Umbilical cord (tissue), 2 donors: ENCODE data around the gene PRICKLE4. TPM values are rescaled to one million over a fixed set of nuclear protein-coding genes. Genes with fewer than 3 reads are reported as not detected.
A peak's percentile ranks its signal among the peaks of the same experiment; 100 is the strongest.
"Not testable (repeated sequence)": the region's sequence is repeated elsewhere in the genome, so short reads cannot be mapped to it uniquely, and the experiment has no call there.

Experiments
- DNase-seq: peaks from one replicate; pipeline ENCODE4 v3.0.0-alpha.2; 2015; ENCODE audit warnings: low spot score
- total RNA-seq: library from RNA; depleted of rRNA; stranded (reverse); fragments of >200 nt; gene quantifications from one replicate; pipeline ENCODE4 v1.2.3, GENCODE V29; 2014; ENCODE audit warnings: low replicate concordance; ENCODE audit not compliant: insufficient read depth

PRICKLE4 gene
- total RNA-seq, 1 donor from 2014 or later: 2.9 TPM

DNA sequence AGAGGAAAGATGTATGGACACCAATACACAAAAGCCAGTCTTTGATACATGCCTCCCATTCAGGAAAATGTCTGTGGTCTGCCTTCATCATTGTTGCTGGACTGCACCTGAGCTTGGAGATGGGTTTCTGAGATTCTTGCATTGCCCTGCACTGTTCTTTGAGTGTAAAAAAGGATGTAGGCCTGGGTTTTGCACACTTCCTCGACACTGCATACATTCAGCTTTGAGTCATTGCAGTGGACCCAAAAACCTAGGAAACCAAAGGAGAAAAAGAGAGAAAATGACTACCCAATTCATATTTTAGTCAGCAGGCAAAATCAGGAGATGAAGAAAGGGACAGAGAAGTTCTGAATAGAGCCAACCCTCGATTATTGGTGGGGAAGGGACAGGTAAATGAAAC lies 15.9 kb downstream of the PRICKLE4 start:
- DNase-seq: no peak

DNA sequence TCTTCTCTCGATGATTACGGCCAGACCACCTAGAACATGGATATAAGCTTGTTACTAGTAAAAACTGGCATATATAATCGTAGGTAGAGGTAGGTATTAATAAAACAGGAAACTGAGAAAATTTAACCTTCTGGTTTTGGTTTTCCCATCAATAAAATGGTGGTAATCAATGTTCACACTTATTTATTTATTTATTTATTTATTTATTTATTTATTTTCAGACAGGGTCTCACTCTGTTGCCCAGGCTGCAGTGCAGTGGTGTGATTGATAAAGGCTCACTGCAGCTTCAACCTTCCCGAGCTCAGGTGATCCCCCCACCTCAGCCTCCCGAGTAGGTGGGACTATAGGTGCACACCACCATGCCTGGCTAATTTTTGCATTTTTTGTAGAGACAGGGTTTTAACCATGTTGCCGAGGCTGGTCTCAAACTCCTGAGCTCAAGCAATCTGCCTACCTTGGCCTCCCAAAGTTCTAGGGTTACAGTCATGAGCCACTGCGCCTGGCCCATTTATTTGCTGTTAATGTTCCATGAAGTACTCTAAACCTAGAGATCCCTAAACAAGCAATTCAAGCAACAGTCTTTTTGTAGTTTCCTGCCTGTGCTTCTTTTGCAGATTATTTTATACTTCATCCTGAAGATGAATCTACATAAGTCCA lies 18.4 kb downstream of the PRICKLE4 start:
- no peak for DNase-seq

DNA sequence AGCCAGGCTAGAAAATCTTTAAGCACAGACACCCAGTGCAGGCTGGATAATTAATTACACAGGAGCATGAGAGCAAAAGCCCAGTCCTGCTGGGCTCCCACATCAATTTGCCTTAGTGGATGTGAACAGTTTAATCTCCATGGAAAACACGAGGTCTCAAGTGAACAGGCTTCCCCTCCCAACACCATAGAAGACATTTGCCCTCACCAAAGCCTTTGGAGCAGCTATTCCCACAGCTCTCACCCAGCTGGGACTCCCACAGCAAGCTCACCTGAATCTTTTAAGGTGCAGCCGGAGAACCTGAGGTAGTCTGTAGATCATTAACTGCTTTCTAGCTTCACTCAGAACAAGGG lies 19.0 kb downstream of the PRICKLE4 start:
- no peak for DNase-seq

DNA sequence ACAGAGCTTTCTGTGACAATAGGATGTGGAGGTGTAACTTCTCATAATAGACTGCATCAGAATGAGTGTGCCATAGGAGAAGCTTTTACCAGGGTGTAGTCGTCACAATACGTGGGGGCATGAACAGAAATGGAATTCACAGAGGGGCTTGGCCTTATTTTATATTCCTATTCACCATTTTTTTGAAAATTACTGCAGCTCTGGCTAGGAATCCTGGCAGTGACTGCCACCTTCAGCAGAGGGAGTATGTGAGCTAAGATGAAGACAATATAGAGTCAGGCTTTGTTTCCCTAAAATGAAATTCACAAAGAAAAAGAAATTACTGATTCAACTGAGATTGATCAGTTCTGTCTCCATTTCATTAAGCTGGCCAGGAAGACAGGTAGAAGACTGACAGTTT lies 20.8 kb downstream of the PRICKLE4 start:
- no peak for DNase-seq

DNA sequence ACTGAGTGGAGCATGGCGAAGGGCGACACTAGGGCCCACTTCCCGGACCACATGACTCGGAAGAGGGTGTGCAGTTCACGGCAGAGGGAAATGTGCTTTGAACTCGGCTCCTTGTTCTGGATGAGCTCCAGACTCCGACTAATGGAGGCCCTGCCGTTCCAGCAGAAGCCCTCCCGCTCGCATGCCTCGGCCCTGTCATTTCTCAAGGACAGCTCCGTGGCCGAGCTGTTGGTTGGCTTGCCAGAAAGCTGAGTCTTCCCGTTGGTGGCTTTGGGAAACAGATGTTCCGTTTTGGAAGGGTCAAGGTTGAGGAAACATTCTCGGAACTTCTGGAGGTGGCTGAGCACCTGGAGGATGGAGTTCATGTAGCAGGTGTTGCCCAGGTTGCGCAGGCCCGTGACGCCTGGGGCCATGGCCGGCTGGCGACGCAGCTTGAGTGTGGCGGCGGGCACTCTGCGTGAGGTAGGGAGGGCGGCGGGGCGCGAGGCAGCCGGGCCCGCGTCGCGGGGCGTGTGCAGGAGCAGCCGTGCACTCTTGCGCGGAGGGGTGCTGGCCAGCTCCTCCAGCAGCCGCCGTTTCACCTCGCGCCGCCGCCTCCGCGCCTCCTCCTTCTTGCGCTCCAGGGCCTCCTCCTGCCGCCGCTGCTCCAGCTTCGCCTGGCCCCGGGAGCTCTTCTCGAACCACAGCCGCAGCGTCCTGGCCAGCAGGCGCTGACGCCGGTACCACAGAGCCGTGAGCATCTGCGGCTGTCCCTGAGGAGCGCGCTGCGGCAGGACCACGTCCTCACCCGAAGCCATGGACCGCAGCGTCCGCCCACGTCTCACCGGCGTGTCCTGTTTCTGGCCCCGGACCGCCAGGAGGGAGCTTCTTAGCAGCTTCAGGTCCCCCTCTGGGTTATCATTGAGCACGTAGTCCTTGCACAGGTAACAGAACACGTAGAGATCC lies 25.5 kb downstream of the PRICKLE4 start:
- no peak for DNase-seq

DNA sequence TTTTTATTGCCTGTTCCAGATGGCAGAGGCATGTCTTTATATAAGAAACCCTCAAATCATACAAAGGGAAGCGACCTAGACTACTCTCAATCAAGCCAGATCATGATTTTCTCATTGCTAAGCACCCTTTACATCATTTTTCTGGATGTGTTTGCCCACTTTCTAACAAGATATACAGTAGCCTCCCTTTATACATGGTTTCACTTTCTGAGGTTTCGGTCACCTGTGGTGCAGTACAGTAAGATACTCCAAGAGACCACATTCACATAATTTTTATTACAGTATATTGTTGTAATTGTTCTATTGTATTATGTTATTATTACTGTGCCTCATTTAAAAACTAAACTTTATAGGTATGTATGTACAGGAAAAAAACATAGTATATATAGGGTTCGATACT lies 30.5 kb downstream of the PRICKLE4 start:
- DNase-seq: no peak

DNA sequence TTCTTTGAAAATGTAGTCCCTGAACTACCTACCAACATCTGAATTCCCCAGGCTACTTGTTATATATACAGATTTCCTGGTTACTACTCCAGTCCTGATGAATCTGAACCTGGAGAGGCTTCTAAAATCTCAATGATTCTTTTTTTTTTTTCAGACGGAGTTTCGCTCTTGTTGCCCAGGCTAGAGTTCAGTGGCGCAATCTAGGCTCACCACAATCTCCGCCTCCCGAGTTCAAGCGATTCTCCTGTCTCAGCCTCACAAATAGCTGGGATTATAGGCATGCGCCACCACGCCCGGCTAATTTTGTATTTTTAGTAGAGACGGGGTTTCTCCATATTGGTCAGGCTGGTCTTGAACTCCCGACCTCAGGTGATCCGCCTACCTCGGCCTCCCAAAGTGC lies 31.4 kb downstream of the PRICKLE4 start:
- not testable (repeated sequence) for DNase-seq

DNA sequence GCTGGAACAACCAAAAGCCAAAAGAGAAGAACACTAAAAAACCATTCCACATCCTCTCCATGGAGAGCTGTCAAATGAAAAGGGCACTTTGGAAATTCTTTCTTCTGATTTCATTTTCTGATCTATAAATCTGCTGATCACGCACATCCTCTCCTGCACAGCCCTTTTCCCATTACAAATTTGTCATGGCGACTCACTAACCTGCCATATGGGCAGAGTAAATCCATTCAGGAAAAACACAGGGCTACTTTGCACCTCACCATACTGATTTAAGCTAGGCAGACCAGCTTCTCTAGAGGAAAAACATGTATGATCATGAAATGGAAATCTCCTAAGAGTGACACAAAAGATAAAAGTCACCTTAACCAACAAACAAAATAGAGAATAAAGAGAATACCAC lies 32.9 kb downstream of the PRICKLE4 start:
- DNase-seq: no peak

DNA sequence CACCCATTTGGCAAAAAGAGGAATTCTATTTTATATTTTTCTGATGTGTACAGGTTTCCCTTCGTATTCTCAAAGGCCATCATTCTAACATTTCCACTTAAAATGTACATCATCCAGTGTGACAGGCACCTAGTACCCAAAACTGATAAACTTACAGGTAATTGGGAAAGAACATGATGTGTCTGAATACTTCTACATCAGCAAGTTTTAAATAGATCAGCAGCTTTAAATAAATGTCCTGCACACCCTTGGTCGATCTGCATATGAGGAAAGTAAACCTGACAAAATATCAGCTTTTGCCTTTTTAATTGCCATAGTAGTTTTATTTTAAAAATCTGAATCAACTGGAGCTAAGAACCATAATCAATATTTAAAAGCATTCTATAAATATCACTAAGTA lies 33.4 kb downstream of the PRICKLE4 start:
- no peak for DNase-seq

DNA sequence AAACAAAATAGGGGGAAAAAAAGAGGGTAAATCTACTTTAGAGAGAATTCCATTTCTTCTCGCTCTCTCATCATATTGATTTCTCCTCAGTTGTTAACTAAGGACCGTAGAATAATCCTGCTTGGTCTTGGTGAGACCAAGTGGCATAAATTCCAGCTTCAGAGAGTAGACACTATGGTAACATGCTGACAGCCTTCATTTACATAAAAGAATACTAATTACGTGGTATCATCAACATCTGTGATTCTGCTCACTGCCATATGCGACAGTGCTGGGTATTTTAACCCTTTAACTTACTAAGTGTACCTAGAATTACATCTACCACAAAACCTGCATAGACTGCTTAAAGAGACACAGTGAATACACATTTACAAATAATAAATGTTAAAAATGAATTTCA lies 34.0 kb downstream of the PRICKLE4 start:
- DNase-seq: no peak

DNA sequence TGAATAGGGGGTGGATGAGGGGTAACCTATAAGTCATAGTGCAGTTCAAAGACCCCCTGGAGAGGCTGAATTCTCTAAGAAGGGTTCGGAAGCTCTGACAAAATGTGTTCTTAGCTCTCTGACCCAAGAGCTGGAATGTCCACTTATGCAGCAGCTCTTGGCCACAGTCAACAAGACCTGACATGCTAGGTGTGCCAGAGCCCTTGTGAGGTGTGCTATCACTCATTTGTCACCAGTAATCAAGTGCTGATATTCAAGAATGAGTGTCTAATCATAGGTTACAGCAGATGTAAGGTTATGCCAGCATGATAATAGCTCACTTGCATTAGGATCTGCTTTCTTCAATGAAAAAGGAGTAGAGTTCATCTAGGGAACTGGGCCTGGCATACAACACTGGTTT lies 35.0 kb downstream of the PRICKLE4 start:
- no peak for DNase-seq

DNA sequence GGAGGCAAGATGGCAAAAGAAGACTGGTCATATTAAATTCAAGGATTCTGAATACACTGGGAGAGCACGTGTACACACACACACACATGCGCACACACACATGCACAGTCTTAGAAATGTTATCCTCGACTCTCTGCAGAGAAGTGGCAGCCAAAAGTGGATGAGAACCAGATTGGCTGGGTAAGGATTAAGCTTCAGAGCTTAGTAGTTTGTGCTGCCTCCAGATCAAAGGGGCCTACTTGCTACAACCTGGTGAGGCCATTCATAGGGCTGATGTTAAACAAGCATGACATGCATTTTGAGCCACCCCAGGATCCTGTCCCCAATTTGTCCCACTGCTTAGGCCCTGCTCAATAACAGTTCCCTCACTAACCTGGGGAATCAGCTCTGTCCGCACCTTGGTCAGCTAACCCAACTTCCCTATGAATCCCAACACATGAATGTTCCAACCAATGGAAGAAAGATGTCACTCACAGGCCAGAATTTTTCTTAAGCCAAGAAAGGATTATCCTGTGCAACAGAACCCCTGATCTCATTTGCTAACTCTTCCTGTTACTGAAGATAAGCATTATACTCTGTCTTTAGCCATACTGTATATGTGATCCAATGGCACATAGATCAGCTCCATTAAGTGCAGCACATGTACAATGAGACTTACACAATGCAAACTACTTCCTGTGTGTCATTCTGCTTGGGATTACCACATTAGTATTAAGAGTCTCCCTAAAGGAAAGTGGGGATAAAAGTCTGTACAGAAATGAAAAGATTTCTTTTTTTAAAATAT lies 37.9 kb downstream of the PRICKLE4 start:
- DNase-seq: peak; percentile 38

DNA sequence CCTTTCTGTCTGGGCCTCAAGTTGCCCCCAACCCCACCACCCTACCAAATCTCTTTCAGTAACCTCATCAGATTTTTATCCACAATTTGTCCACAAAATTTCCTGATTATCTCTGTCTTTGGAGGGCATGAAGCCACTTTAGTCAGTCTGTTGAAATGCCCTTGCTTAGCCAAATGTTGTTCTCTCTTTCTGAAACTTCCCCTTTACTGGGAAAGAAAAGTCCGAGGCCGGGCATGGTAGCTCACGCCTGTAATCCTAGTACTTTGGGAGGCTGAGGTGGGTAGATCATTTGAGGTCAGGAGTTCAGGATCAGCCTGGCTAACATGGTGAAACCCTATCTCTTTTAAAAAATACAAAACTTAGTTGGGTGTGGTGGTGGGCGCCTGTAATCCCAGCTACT lies 40.7 kb downstream of the PRICKLE4 start:
- DNase-seq: no peak

DNA sequence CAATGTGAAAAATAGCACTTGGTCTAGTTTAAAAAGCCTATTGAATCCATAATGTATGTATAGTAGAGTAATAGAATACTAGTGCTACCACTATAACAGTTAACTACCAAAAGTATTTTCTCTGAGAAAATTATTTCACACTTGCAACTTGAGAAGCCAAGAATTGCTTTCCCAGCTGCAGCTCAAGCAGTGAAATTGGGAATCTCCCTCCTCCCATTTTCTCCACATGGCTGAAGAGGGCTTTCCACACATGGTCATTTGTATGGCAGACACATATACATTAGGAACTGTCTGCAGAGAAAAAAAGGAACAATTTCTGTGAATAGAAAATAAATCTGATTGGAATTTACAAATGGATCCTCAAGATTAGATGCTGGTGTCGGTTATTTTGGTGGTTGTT lies 41.4 kb downstream of the PRICKLE4 start:
- DNase-seq: no peak

DNA sequence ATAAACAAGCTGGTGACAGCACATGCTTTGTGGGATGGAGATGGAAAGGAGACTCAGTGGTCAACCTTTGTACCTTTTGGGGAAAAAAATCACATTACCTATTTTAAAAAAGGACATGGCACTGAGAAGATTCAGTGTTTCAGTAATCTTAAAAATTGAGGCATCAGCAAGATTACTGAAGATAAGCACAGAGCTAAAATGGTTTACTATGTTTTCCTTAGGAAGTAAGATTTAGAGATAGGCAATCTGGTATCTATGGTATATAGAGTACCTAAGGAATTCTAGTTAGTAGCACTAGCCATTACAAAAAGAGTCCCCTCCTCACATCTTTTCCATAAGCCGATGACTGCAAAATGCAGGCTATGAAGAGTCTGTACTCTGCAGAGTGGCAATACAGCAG lies 42.6 kb downstream of the PRICKLE4 start:
- DNase-seq: no peak

DNA sequence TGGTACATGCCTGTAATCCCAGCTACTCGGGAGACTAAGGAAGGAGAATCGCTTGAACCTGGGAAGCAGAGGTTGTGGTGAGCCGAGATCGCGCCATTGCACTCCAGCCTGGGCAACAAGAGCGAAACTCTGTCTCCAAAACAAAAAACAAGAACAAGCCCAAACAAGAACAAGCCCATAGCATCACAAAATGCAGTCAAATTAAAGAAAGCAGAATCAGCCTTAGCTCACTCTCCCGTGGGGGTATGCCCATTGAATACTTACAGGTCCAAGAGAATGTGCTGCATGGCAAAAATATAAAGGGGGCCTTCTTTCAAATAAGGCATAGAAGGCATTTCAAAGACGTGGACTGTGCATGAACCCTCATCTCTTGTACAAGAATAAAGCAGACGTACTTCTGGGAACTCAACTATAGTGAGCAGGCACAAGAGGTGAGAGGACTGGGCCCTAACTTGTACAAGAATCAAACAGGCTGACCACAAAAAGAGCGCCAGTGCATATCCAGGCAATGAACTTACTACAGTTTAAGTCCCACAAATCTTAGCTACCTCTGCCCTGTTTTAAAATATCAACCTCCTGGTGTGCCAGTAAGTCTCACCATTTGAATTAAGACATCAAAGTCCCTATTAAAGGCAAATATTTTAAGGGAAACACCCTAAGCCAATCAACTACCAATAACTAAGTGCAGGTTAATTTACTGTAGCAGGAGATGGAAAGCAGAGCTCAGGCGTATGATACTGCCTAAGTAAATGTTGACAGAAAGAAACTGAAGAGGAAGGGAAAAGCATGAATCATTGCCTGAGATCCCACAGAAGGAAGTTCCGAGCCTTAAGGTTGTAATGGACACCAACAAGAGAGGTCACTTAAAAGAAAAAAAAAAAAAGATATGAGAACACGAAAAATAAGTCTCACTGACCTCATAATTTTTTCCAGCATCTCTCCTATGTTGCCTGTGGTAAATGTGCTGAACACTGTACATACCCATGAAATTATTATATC lies 44.3 kb downstream of the PRICKLE4 start:
- DNase-seq: no peak

DNA sequence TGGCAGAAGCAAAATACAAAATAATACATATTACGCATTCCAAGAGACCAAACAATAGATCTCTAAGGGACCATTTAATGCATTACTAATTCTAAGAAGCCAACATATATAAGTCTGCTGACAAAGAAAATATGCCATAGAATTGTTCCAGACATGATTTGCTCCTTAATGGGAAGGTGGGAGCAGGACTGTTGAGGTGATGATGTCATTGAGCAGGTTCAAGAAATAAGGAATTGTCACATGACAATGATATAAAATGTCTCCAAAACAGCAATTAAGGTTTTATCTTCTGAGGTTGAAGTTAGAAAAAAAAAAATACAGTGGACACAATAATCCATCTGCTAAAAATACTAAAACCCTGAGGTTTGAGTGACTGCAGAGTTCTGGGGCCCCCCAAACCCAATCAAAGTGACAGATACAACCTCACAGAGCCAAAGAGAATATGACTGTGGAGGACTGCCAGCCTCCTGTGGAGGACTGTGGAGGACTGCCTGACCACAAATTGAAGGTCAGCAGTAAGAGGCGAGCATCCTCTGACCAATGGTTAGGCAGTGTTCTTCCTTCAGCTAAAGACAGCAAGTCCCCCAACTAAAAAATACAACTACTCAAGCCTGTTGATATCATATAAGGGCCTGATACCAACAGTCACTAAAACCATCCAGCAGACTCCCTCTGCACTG lies 45.9 kb downstream of the PRICKLE4 start:
- no peak for DNase-seq

DNA sequence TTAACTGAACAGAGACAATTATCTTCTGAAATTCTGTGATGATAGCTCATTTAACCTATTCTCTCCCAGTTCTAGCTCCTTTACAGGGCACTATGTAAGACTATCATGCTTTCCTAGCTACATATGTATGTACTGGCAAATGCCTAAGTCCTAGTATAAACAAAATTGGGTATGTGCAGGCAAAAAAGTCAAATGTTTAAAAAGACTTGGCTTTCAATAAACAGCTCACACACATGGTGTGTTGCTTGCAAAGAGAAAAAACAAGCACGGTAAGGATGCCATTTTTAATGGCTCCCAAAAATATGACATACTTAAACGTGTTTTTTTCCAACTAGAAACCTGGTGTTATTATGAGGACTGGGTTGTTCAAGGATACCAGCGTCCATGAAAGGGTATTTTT lies 51.7 kb downstream of the PRICKLE4 start:
- DNase-seq: no peak

DNA sequence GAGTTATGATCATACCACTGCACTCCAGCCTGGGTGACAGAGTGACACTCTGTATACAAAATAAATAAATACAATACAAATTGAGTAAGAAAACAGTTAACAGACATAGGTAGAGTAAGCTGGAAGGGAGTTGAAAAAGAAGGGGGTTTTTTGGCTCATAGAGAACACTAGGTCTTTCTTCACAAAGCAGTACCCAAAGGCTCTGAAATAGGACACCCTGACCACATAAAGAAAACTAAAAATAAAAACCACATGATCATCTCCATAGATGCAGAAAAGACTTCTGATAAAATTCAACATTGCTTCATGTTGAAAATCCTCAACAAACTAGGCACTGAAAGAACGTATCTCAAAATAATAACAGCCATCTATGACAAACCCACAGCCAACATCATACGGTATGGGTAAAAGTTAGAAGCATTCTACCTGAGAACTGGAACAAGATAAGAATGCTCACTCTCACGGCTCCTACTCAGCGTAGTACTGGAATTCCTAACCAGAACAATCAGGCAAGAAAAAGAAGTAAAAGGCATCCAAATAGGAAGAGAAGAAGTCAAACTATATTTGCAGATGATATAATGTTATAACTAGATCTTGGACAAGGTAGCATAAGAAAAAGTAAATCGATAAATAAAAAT lies 55.6 kb downstream of the PRICKLE4 start:
- DNase-seq: no peak

DNA sequence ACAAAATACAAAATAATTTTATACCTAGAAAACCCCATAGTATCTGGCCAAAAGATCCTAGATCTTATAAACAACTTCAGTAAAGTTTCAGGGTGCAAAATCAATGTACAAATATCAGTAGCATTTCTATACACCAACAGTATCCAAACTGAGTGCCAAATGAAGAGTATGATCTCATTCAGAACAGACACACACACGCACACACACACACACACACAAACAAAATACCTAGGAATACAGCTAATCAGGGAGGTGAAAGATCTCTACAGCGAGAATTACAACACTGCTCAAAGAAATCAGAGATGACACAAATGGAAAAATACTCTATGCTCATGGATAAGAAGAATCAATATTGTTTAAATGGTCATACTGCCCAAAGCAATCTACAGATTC lies 56.1 kb downstream of the PRICKLE4 start:
- DNase-seq: no peak
